WTC11 (cell line): ENCODE data around the gene NBEA. TPM values are rescaled to one million over a fixed set of nuclear protein-coding genes. Genes with fewer than 3 reads are reported as not detected.
"Not testable (repeated sequence)": the region's sequence is repeated elsewhere in the genome, so short reads cannot be mapped to it uniquely, and the experiment has no call there.

Experiments
- ATAC-seq: fragments of 200-7000 bp; cut with Tn5 transposase; 2 replicates; pipeline ENCODE4 v1.10.0; 2021; ENCODE audit warnings: mild to moderate bottlenecking, moderate library complexity
- CTCF ChIA-PET: fragments of 300-600 bp; sonication (Branson Sonifier 250); formaldehyde crosslinking; loops from one replicate; lab custom pipeline; 2021; ENCODE audit warnings: antibody characterized with exemption; lab: Charles Lee
- POLR2A ChIA-PET: fragments of 350-600 bp; sonication (Branson Sonifier 250); formaldehyde crosslinking; loops from one replicate; lab custom pipeline; 2021; ENCODE audit warnings: antibody characterized with exemption; lab: Charles Lee
- DNase-seq: peaks from one replicate; pipeline ENCODE4 v3.0.0; 2021; ENCODE audit warnings: low spot score
- H3K27ac Mint-ChIP-seq: 2 replicates; pipeline ENCODE4 v1.8.0; 2021; ENCODE audit warnings: mixed read lengths
- H3K27me3 Mint-ChIP-seq: 2 replicates; pipeline ENCODE4 v1.8.0; 2021; ENCODE audit warnings: low read depth, mild to moderate bottlenecking, moderate library complexity, mixed read lengths
- H3K36me3 Mint-ChIP-seq: 2 replicates; pipeline ENCODE4 v1.8.0; 2021; ENCODE audit warnings: mixed read lengths
- H3K4me1 Mint-ChIP-seq: 2 replicates; pipeline ENCODE4 v1.8.0; 2022; ENCODE audit warnings: mixed read lengths
- H3K4me3 Mint-ChIP-seq: 2 replicates; pipeline ENCODE4 v1.8.0; 2021; ENCODE audit warnings: mild to moderate bottlenecking, moderate library complexity, mixed read lengths
- H3K9me3 Mint-ChIP-seq: 2 replicates; pipeline ENCODE4 v1.8.0; 2021; ENCODE audit warnings: mixed read lengths
- ATF1 ChIP-seq: sonication (generic); formaldehyde crosslinking; IDR thresholded peaks from 2 replicates; pipeline ENCODE4 v1.8.1; 2023; ENCODE audit warnings: mild to moderate bottlenecking, moderate library complexity, missing genetic modification reagents
- EMX1 ChIP-seq: fragments of 250-450 bp; sonication (Bioruptor Pico); IDR thresholded peaks from 2 replicates; pipeline ENCODE4 v1.8.0; 2021; ENCODE audit warnings: mild to moderate bottlenecking
- FOXK1 ChIP-seq: sonication (generic); formaldehyde crosslinking; IDR thresholded peaks from 2 replicates; pipeline ENCODE4 v1.8.0; 2022; ENCODE audit warnings: mild to moderate bottlenecking, moderate library complexity, missing genetic modification reagents
- GTF2I ChIP-seq: fragments of 250-450 bp; sonication (Bioruptor Pico); conservative IDR thresholded peaks from 2 replicates; pipeline ENCODE4 v1.4.0; 2021; ENCODE audit warnings: mild to moderate bottlenecking
- IRF1 ChIP-seq: sonication (generic); formaldehyde crosslinking; IDR thresholded peaks from 2 replicates; pipeline ENCODE4 v1.8.0; 2023; ENCODE audit warnings: missing genetic modification reagents
- IRF2 ChIP-seq: sonication (generic); formaldehyde crosslinking; IDR thresholded peaks from 2 replicates; pipeline ENCODE4 v1.8.0; 2022; ENCODE audit warnings: low read depth, missing genetic modification reagents, borderline replicate concordance
- JAZF1 ChIP-seq: fragments of 250-450 bp; sonication (Bioruptor Pico); IDR thresholded peaks from 2 replicates; pipeline ENCODE4 v1.9.0; 2021; ENCODE audit warnings: moderate library complexity, mild to moderate bottlenecking, inconsistent platforms
- NR2C2 ChIP-seq: sonication (generic); formaldehyde crosslinking; IDR thresholded peaks from 2 replicates; pipeline ENCODE4 v1.8.0; 2022; ENCODE audit warnings: mild to moderate bottlenecking, missing genetic modification reagents
- PRRX2 ChIP-seq: fragments of 250-450 bp; sonication (Bioruptor Pico); IDR thresholded peaks from 2 replicates; pipeline ENCODE4 v1.8.0; 2021; ENCODE audit warnings: mild to moderate bottlenecking
- SOX15 ChIP-seq: fragments of 250-450 bp; sonication (Bioruptor Pico); IDR thresholded peaks from 2 replicates; pipeline ENCODE4 v1.9.0; 2021; ENCODE audit warnings: mild to moderate bottlenecking
- ZNF232 ChIP-seq: sonication (generic); formaldehyde crosslinking; IDR thresholded peaks from 2 replicates; pipeline ENCODE4 v1.8.0; 2022; ENCODE audit warnings: mild to moderate bottlenecking, missing genetic modification reagents
- ZNF263 ChIP-seq: sonication (generic); formaldehyde crosslinking; IDR thresholded peaks from 2 replicates; pipeline ENCODE4 v1.8.1; 2022; ENCODE audit warnings: low read depth, mild to moderate bottlenecking, moderate library complexity, missing genetic modification reagents
- ZNF396 ChIP-seq: fragments of 250-450 bp; sonication (Bioruptor Pico); IDR thresholded peaks from 2 replicates; pipeline ENCODE4 v1.8.0; 2021; ENCODE audit warnings: mild to moderate bottlenecking, moderate library complexity, borderline replicate concordance
- total RNA-seq: library from RNA; stranded (reverse); gene quantifications from 3 replicates; pipeline ENCODE4 v1.2.3, GENCODE V29; 2021
- TF ChIP-seq, protein P1 (sequence below): sonication (generic); formaldehyde crosslinking; IDR thresholded peaks from 2 replicates; pipeline ENCODE4 v1.8.0; 2022; ENCODE audit warnings: mild to moderate bottlenecking, missing genetic modification reagents
- TF ChIP-seq, protein P2 (sequence below): sonication (generic); formaldehyde crosslinking; IDR thresholded peaks from 2 replicates; pipeline ENCODE4 v1.8.0; 2022; ENCODE audit warnings: mild to moderate bottlenecking, missing genetic modification reagents
- TF ChIP-seq, protein P3 (sequence below): fragments of 200-600 bp; IDR thresholded peaks from 2 replicates; pipeline ENCODE4 v1.8.0; 2022; ENCODE audit warnings: antibody characterized with exemption
- TF ChIP-seq, protein P4 (sequence below): sonication (generic); formaldehyde crosslinking; conservative IDR thresholded peaks from 2 replicates; pipeline ENCODE4 v1.8.1; 2023; ENCODE audit warnings: mild to moderate bottlenecking, low read depth, missing genetic modification reagents, moderate library complexity
- TF ChIP-seq, protein P5 (sequence below): sonication (generic); formaldehyde crosslinking; IDR thresholded peaks from 2 replicates; pipeline ENCODE4 v1.8.1; 2023; ENCODE audit warnings: mild to moderate bottlenecking, missing genetic modification reagents, moderate library complexity

The NBEA gene
- total RNA-seq, 1 experiment from 2014 or later, result 20.9 TPM

DNA sequence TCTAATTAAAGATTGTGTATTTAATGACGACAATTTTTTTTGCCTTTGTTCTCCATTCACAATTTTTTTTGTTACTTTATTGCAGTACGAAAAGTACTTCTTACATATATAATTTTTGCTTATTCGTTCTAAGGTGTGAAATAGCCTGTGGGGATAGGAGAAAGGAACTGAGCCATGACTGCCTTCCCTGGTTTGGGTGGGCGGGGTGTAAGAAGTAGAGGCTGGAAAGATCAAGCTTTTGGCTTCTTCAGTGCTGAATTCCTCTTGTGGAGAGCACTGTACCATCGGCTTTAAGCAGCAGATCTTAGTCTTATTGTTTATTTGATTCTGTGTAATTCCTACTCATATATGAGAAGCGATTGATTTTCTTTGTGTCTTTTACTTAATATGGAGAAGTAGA, 115.8 kb downstream of the NBEA start (continued):
- TF ChIP-seq, protein P1, sequence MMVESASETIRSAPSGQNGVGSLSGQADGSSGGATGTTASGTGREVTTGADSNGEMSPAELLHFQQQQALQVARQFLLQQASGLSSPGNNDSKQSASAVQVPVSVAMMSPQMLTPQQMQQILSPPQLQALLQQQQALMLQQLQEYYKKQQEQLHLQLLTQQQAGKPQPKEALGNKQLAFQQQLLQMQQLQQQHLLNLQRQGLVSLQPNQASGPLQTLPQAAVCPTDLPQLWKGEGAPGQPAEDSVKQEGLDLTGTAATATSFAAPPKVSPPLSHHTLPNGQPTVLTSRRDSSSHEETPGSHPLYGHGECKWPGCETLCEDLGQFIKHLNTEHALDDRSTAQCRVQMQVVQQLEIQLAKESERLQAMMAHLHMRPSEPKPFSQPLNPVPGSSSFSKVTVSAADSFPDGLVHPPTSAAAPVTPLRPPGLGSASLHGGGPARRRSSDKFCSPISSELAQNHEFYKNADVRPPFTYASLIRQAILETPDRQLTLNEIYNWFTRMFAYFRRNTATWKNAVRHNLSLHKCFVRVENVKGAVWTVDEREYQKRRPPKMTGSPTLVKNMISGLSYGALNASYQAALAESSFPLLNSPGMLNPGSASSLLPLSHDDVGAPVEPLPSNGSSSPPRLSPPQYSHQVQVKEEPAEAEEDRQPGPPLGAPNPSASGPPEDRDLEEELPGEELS, result no peak
- TF ChIP-seq IRF1, result no peak

- DNase-seq, H3K36me3 Mint-ChIP-seq, H3K27me3 Mint-ChIP-seq, POLR2A ChIA-PET, ATAC-seq, H3K9me3 Mint-ChIP-seq, CTCF ChIA-PET, H3K4me3 Mint-ChIP-seq, H3K27ac Mint-ChIP-seq, H3K4me1 Mint-ChIP-seq: not testable (repeated sequence)
Observed at GRCh38 chr13:35058585-35058984, 116.5 kb downstream of the NBEA start.

DNA sequence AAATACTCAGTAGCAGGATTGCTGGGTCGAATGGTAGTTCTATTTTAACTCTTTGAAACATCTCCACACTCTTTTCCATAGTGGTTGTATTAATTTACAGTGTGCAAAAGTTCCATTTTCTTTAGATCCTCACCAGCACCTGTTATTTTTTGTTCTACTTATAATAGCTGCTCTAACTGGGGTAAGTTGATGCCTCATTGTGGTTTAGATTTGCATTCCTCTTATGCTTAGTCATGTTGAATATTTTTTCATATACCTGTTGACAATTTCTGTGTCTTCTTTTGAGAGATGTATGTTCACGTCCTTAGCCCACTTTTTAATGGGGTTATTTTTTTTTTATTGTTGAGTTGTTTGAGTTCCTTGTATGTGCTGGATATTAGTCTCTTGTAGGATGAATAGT, 144.6 kb downstream of the NBEA start:
- ATAC-seq, result no peak
- no peaks in the 10 kb centered on the region for H3K4me1 Mint-ChIP-seq
- no peaks in the 10 kb centered on the region for H3K27me3 Mint-ChIP-seq
- no peak for DNase-seq
- H3K36me3 Mint-ChIP-seq, result peaks cover 38% of the 10 kb centered on the region
- ChIA-PET CTCF (no interaction called here), POLR2A (no interaction called here)
- H3K27ac Mint-ChIP-seq, result no peak overlapping the region
- no peak overlapping the region for H3K4me3 Mint-ChIP-seq
- TF ChIP-seq IRF2 (CRISPR knock-in tag), result no peak
- TF ChIP-seq ATF1 (CRISPR knock-in tag), result no peak
- TF ChIP-seq, protein P2, sequence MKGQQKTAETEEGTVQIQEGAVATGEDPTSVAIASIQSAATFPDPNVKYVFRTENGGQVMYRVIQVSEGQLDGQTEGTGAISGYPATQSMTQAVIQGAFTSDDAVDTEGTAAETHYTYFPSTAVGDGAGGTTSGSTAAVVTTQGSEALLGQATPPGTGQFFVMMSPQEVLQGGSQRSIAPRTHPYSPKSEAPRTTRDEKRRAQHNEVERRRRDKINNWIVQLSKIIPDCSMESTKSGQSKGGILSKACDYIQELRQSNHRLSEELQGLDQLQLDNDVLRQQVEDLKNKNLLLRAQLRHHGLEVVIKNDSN (CRISPR knock-in tag), result no peak
- TF ChIP-seq NR2C2, result no peak
- no peak for TF ChIP-seq ZNF263 (CRISPR knock-in tag)
- TF ChIP-seq JAZF1 (CRISPR knock-in tag), result no peak
- TF ChIP-seq, protein P3, sequence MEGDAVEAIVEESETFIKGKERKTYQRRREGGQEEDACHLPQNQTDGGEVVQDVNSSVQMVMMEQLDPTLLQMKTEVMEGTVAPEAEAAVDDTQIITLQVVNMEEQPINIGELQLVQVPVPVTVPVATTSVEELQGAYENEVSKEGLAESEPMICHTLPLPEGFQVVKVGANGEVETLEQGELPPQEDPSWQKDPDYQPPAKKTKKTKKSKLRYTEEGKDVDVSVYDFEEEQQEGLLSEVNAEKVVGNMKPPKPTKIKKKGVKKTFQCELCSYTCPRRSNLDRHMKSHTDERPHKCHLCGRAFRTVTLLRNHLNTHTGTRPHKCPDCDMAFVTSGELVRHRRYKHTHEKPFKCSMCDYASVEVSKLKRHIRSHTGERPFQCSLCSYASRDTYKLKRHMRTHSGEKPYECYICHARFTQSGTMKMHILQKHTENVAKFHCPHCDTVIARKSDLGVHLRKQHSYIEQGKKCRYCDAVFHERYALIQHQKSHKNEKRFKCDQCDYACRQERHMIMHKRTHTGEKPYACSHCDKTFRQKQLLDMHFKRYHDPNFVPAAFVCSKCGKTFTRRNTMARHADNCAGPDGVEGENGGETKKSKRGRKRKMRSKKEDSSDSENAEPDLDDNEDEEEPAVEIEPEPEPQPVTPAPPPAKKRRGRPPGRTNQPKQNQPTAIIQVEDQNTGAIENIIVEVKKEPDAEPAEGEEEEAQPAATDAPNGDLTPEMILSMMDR, result no peak
- no peak for TF ChIP-seq PRRX2
- no peak for TF ChIP-seq ZNF232 (CRISPR knock-in tag)
- no peak for TF ChIP-seq GTF2I (CRISPR knock-in tag)
- TF ChIP-seq, all 79 proteins: peak for 0
- H3K9me3 Mint-ChIP-seq, result peaks cover 24% of the 10 kb centered on the region

DNA sequence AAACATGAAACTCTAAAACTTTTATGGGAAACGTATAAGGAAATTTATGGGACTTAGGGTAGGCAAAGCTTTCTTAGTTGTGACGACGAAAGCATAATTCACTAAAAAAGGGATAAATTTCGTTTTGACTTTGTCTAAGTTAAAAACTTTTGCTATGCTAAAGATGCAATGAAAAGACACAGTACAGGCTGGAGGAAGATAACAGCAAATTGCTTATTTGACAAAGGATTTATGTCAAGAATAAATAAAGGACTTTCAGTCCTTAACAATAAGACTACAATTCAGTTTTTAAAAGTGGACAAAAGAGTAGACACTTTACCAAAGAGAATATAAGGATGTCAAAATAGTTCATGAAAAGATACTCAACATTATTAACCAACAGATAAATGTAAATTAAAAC, 150.2 kb downstream of the NBEA start:
- CTCF ChIA-PET, result no interaction called here
- H3K9me3 Mint-ChIP-seq, result peaks cover 6% of the 10 kb centered on the region
- peaks cover 4% of the 10 kb centered on the region; the same call in 1 of the 2 replicates for H3K36me3 Mint-ChIP-seq
- POLR2A ChIA-PET, result no interaction called here
- peaks cover 6% of the 10 kb centered on the region for H3K4me1 Mint-ChIP-seq
- ATAC-seq (no peak), DNase-seq (no peak)
- no peak overlapping the region for H3K27ac Mint-ChIP-seq
- no peak overlapping the region for H3K4me3 Mint-ChIP-seq
- H3K27me3 Mint-ChIP-seq, result no peaks in the 10 kb centered on the region
- TF ChIP-seq, protein P4, sequence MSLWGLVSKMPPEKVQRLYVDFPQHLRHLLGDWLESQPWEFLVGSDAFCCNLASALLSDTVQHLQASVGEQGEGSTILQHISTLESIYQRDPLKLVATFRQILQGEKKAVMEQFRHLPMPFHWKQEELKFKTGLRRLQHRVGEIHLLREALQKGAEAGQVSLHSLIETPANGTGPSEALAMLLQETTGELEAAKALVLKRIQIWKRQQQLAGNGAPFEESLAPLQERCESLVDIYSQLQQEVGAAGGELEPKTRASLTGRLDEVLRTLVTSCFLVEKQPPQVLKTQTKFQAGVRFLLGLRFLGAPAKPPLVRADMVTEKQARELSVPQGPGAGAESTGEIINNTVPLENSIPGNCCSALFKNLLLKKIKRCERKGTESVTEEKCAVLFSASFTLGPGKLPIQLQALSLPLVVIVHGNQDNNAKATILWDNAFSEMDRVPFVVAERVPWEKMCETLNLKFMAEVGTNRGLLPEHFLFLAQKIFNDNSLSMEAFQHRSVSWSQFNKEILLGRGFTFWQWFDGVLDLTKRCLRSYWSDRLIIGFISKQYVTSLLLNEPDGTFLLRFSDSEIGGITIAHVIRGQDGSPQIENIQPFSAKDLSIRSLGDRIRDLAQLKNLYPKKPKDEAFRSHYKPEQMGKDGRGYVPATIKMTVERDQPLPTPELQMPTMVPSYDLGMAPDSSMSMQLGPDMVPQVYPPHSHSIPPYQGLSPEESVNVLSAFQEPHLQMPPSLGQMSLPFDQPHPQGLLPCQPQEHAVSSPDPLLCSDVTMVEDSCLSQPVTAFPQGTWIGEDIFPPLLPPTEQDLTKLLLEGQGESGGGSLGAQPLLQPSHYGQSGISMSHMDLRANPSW (CRISPR knock-in tag), result no peak
- no peak for TF ChIP-seq PRRX2
- TF ChIP-seq ZNF396 (CRISPR knock-in tag), result no peak
- TF ChIP-seq, protein P5, sequence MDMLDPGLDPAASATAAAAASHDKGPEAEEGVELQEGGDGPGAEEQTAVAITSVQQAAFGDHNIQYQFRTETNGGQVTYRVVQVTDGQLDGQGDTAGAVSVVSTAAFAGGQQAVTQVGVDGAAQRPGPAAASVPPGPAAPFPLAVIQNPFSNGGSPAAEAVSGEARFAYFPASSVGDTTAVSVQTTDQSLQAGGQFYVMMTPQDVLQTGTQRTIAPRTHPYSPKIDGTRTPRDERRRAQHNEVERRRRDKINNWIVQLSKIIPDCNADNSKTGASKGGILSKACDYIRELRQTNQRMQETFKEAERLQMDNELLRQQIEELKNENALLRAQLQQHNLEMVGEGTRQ (CRISPR knock-in tag), result no peak
- TF ChIP-seq FOXK1 (CRISPR knock-in tag), result no peak
- TF ChIP-seq, protein P3, result no peak
- TF ChIP-seq EMX1 (CRISPR knock-in tag), result no peak
- TF ChIP-seq SOX15 (CRISPR knock-in tag), result no peak
